Stimulated activated CD8-positive, alpha-beta memory T cell treated with anti-CD3 and anti-CD28 coated beads, Interleukin-12 subunit alpha, Interleukin-12 subunit beta, amount 100 ng/mL, for 1 hour (primary cell): ENCODE results near the gene HOXD10.

Experiments
- DNase-seq: peaks from one replicate; pipeline ENCODE4 v3.0.0-alpha.2; 2020; ENCODE audit warnings: low read depth

Gene HOXD10

DNA sequence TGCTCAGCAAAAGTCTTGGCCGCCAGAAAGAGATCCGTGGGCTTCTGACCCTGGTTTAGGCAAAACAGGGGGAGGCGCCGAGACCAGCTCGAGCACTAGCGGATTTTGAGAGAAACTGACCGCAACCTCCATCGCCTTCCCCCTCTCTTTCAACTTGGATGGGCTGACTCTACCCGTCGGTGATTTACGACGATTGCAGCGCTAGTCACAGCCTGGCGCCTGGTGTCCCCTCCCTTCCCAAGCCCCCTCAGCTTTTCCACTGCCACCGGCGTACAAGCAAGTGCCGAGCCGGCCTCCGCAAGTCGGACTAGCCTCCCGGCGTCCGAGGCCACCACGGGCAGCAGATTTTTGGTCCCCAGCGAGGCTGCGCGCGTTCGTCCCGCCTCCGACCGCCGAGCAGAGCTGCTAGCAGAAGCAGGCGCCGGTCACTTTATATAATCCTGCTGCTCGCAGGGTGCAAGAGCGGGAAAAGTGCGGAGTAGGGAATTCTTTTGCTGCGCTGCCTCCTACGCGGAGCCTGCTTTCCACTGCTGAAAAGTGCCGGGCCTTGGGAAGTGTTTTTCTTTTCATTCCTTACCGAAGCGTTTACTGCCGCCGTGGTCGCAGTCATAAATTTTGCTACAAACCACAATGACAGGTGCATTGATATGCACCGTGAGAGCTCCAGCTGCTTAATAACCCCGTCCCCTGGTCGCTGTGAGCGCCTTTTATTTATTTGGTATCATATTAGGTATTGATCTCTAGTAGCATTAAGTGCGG lies 48.2 kb downstream of the HOXD10 start:
- no peak for DNase-seq

DNA sequence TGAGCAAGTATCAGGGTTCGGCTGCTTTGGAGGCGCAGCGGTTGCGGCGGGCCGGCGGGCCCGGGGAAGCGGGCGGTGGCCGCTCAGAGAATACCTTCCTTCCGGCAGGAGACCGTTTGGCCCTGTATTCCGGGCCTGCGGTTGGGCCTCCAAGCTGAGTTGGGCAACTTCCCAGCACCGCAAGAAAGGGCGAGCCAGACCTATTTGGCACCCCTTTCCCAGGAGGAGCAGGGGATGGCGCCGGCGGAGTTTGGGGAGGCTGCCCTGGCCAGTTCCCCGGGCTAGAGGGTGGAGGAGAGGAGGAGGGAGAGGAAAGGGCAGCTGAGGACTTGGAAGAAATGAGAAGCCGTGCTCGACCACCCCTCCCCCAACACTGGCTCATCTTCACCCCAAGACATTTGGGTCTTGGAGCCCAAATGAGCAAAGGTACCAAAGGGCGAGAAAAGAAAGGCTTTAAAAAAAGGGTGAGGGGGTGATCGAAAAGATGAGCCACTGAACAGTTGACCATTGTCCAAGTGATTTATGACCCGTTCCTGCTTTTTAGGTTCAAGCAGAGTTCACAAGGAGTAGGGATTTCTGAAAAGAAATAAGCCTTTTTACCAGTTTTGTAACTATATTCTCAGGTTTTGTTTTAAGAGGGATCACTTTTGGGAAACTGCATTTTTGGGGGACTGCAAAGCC lies 48.9 kb downstream of the HOXD10 start:
- DNase-seq = no peak

DNA sequence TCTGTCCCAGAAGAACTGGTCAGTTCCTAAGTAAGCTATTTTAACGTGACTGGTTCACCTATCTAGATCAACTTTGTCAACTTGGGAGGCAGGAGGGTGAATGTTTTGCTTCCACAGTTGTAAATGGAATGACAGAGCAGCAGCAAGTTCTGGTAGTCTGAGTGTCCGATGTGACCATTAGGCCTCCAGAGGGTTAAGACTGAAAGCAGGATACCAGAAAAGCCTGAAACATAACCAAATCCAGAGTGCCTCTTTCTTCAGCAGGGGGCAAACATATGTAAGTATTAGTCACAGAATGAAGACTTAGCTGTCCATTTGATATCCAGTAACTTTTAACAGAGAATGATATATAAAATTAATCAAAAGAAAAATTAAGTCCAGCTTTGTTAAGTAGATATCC lies 49.7 kb downstream of the HOXD10 start:
- DNase-seq = no peak

DNA sequence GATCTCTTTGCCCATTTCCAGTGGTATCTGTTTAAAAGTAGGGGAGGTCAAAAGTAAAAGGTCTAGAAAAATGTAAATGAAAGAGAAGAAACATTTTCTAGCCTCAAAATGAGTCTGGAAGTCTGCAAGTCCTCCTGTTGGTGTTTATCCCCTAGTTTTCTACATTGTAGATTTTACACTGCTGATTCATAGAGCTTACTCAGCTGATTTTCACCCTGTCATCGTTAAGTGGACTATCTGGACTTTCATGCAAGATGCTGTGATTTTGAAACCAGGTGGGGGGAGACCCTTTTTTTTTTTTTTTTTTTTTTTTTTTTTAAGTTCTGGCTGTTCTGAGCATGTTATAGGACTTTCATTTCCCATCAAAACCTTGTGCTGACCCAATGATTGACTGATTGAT lies 50.8 kb downstream of the HOXD10 start:
- no peak for DNase-seq

DNA sequence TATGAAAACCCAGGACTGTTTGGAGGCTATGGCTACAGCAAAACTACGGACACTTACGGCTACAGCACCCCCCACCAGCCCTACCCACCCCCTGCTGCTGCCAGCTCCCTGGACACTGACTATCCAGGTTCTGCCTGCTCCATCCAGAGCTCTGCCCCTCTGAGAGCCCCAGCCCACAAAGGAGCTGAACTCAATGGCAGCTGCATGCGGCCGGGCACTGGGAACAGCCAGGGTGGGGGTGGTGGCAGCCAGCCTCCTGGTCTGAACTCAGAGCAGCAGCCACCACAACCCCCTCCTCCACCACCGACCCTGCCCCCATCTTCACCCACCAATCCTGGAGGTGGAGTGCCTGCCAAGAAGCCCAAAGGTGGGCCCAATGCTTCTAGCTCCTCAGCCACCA lies 52.6 kb downstream of the HOXD10 start:
- DNase-seq = no peak
